ENCODE measurements around the gene ERCC3.

The ERCC3 gene

GRCh38 chr2:127293748-127294562 lies at the start of gene ERCC3:
Gene ERCC3, minus strand, starts transcription at chr2:127294144. Its CDS starts 63 bp downstream, at chr2:127294081.
- DNase-seq (ENCODE audit: low read depth in 3 of 3), result peak; percentile 57 to 63 (median 62)

- no peak for DNase-seq (ENCODE audit: low read depth in 3 of 3)
Measured at GRCh38 chr2:127343277-127343676, 49.3 kb upstream of the ERCC3 start.

GRCh38 chr2:127342101-127342500 lies 48.2 kb upstream of the ERCC3 start:
- DNase-seq (ENCODE audit: low read depth in 3 of 3), result no peak

- no peak for DNase-seq (ENCODE audit: low read depth in 3 of 3)
Measured at GRCh38 chr2:127332335-127332734, 38.4 kb upstream of the ERCC3 start.

- DNase-seq (ENCODE audit: low read depth in 3 of 3), result no peak
Measured at GRCh38 chr2:127330753-127331152, 36.8 kb upstream of the ERCC3 start.

- no peak for DNase-seq (ENCODE audit: low read depth in 3 of 3)
Measured at GRCh38 chr2:127326289-127326945, 32.5 kb upstream of the ERCC3 start.

GRCh38 chr2:127324635-127325034 lies 30.7 kb upstream of the ERCC3 start:
- no peak for DNase-seq (ENCODE audit: low read depth in 3 of 3)

- no peak for DNase-seq (ENCODE audit: low read depth in 3 of 3)
Measured at GRCh38 chr2:127321303-127321702, 27.4 kb upstream of the ERCC3 start.

- no peak for DNase-seq (ENCODE audit: low read depth in 3 of 3)
Measured at GRCh38 chr2:127320586-127321275, 26.8 kb upstream of the ERCC3 start.

GRCh38 chr2:127320067-127320466 lies 26.1 kb upstream of the ERCC3 start:
- DNase-seq (ENCODE audit: low read depth in 3 of 3), result no peak

GRCh38 chr2:127314193-127314988 lies 20.4 kb upstream of the ERCC3 start:
- DNase-seq (ENCODE audit: low read depth in 3 of 3), result no peak

- DNase-seq (ENCODE audit: low read depth in 3 of 3), result no peak
Measured at GRCh38 chr2:127313406-127313805, 19.5 kb upstream of the ERCC3 start.

GRCh38 chr2:127310980-127311379 lies 17.0 kb upstream of the ERCC3 start:
- DNase-seq (ENCODE audit: low read depth in 3 of 3), result no peak

- DNase-seq (ENCODE audit: low read depth in 3 of 3), result no peak
Measured at GRCh38 chr2:127309468-127309867, 15.5 kb upstream of the ERCC3 start.

- no peak for DNase-seq (ENCODE audit: low read depth in 3 of 3)
Measured at GRCh38 chr2:127308586-127309138, 14.7 kb upstream of the ERCC3 start.

- DNase-seq (ENCODE audit: low read depth in 3 of 3), result no peak
Measured at GRCh38 chr2:127305990-127306585, 12.1 kb upstream of the ERCC3 start.

GRCh38 chr2:127302168-127302567 lies 8.2 kb upstream of the ERCC3 start:
- no peak for DNase-seq (ENCODE audit: low read depth in 3 of 3)

GRCh38 chr2:127293386-127293747 lies 577 bp downstream of the ERCC3 start:
- DNase-seq (ENCODE audit: low read depth in 3 of 3), result no peak

GRCh38 chr2:127288274-127288673 lies 5.7 kb downstream of the ERCC3 start:
- DNase-seq (ENCODE audit: low read depth in 3 of 3), result no peak

- DNase-seq (ENCODE audit: low read depth in 3 of 3), result no peak
Measured at GRCh38 chr2:127283275-127283674, 10.7 kb downstream of the ERCC3 start.

GRCh38 chr2:127280693-127281092 lies 13.3 kb downstream of the ERCC3 start:
- DNase-seq (ENCODE audit: low read depth in 3 of 3), result no peak
